ENCODE measurements around the gene RHOBTB1.
"Not testable (repeated sequence)": the region's sequence is repeated elsewhere in the genome, so short reads cannot be mapped to it uniquely, and the experiment has no call there.

DNA sequence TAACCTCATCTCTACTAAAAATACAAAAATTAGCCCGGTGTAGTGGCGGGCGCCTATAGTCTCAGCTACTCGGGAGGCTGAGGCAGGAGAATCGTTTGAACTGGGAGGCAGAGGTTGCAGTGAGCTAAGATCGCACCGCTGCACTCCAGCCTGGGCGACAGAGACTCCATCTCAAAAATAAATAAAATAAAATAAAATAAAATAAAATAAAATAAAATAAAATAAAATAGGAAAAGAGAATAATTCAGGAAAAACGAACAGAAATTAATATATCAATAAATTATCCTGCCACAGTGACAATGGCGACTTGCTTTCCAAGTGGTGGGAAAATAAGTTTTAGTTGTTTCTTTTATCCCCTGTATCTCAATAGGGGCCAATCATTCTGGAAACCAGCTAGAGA lies 102.8 kb downstream of the RHOBTB1 start:
- TF ChIP-seq, protein P1, sequence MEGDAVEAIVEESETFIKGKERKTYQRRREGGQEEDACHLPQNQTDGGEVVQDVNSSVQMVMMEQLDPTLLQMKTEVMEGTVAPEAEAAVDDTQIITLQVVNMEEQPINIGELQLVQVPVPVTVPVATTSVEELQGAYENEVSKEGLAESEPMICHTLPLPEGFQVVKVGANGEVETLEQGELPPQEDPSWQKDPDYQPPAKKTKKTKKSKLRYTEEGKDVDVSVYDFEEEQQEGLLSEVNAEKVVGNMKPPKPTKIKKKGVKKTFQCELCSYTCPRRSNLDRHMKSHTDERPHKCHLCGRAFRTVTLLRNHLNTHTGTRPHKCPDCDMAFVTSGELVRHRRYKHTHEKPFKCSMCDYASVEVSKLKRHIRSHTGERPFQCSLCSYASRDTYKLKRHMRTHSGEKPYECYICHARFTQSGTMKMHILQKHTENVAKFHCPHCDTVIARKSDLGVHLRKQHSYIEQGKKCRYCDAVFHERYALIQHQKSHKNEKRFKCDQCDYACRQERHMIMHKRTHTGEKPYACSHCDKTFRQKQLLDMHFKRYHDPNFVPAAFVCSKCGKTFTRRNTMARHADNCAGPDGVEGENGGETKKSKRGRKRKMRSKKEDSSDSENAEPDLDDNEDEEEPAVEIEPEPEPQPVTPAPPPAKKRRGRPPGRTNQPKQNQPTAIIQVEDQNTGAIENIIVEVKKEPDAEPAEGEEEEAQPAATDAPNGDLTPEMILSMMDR (IDR thresholded peaks at IDR 0.05): not testable (repeated sequence)
- TF ChIP-seq ZFX (IDR thresholded peaks at IDR 0.05; ENCODE audit: borderline replicate concordance): not testable (repeated sequence)

All from 22Rv1 (cell line).